NCI-H345 (cell line): ENCODE data around the gene MYO1A.

Source experiments
- DNase-seq: peaks from one replicate; lab custom pipeline; 2025; lab: John Stamatoyannopoulos, UW

The MYO1A gene

DNA sequence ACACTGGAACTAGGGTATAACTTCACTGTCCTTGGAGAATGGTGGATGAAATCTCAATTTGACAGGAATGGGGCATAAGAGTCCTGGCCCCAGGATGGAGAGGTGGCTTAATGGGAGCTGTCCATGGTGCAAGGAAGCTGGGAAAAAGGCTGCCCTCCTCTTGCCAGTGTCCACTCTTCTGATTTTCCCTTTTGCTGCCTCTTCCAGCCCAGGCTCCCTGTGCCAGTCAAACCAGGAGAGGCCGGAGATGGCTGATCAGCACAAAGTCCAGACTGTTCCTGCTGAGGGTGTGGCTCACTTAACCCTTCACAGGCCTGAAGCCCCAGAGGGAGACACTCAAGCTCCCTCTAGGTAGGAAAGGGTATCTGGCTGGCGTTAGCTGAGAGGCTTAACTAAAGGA, at the start of gene MYO1A:
Gene MYO1A, minus strand, starts transcription at position 240 of the 400 bp plus-strand sequence. CDS start 1,806 bp downstream, outside the sequence.
- no peak for DNase-seq

- DNase-seq, result no peak
Observed at GRCh38 chr12:57099047-57099714, 49.3 kb upstream of the MYO1A start.

DNA sequence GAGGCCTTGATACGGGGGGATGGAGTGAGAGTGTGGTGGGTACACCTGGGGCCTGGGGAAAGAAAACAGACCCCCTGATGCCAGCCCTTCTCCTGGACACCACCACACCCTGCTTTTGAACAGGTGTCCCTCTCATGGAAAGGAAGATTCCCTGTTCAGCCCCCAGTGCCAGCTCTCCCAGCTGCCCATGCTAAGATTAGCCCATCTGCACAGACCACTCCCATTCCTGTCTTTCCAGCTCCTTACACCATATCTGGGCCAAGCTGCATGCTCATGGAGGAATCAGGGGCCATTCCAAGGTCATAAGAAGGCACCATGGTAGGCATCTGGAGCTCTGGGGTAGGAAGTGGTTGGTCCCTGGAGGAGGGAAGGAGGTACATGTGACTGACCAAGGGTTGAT, 48.6 kb upstream of the MYO1A start:
- no peak for DNase-seq

GRCh38 chr12:57097554-57097835, 47.6 kb upstream of the MYO1A start:
- DNase-seq, result no peak

DNA sequence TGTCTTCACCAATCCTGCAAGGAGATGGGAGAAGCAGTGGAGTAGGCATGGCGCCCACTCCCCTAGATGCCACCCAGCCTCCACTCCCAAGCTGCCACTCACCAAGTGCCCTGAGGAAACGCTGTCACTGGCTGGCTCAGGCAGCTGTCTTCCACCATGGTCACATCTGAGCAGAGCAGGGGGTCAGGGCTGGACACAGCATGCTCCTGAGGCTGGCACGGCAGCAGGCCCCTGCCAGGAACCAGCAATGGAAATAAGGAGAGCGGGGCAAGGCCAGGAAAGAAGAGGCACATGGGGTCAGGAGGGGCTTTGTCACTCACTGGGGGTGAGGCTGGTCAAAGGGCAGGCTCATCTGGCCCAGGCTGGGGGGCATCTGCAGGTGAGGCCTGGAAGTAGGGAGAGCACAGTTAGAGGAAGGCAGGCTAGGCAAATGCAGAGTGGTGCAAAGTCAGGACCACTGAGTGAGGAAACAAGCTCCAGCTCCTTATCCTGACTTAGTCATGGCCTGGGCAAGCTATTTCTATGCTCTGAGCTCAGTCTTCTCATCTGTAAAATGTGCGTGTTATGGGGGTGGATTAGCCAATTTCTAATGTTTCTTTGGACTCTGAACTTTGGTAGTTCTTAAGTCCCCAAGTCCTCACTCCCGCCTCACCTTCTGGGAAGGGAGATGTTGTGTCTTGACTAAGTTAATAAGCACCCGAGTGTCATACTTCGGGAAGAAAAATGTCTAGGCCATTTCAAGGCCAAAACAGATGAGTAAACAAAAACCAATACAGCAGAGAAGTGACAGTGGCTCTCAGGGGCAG, 47.0 kb upstream of the MYO1A start:
- DNase-seq, result no peak

GRCh38 chr12:57096099-57096572, 46.2 kb upstream of the MYO1A start:
- DNase-seq, result peak; percentile 36

- no peak for DNase-seq
Observed at GRCh38 chr12:57095440-57095839, 45.5 kb upstream of the MYO1A start.

DNA sequence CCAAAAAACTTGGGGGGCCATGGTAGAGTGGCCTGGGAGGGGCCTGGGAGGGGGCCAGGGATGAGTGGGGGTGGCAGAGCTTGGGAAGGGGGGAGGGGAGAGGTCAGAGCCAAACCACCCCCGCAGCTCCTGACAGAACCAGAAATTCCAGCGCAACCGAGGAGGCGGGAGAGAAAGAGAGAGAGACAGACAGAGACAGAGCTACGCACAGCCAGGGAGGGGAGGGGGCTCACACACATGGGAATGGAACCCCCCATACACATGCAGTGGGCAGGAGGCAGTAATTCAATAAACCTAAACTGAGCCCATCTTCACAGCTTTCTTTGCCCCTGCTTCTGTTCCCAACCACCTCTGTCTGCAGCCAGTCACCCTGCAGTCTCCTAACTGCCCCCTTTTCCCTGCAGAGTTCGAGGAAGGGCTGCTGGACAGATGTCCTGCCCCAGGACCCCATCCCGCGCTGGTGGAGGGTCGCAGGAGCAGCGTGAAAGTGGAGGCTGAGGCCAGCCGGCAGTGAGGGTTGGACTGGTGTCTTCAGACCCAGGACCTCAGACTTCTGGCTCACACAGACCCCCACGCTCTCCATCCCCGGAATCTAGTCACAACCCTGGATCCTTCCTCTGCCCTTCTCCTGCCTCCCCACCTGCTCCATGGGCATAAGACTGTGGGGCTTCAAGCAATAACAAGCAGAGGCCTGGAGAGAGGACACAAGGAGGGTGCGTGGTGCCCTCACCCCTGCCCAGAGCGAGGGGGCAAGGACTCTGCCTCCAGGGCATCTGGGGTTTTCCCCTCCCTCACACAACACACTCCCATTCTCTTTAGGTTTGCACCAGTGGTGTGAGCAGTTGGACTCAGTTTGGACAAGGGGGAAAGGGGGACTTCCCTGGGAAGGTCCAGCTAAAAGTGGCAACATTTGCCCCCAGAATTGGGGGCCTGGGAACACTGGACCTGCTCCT, 44.6 kb upstream of the MYO1A start:
- no peak for DNase-seq

DNA sequence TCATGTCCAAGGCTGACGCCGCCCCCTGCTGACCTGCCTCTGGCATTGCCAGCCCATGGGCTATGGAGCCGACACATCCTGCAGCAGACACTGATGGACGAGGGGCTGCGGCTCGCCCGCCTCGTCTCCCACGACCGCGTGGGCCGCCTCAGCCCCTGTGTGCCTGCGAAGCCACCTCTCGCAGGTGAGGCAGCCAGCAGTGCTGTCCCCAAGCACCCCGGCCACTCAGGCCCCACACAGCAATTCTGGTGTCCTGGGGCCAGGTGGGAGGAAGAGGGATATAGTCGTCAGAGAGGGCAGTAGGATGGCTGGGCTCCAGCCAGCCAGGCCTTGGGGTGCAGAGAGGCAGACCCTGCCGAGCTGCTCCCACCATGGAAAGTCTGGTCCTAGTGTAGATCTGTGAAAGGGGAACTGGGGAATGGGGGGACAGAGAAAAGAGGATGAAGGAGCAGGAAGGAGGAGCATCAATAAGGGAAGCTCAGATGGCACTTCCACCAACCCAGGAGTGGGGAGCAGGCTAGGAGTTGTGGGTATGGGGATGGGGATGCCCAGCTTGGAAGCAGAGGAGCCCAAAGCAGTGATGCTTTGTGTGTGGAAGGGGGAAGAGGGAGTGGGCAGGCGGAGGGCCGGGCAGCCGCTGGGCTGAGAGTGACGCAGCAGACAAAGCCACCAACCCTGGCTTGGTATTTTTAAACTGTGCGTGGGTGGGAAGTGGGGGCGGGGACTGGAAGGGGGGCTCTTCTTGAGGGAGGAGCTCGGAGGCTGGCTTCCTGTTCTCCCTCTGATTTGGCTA, 43.7 kb upstream of the MYO1A start:
- DNase-seq, result no peak

DNA sequence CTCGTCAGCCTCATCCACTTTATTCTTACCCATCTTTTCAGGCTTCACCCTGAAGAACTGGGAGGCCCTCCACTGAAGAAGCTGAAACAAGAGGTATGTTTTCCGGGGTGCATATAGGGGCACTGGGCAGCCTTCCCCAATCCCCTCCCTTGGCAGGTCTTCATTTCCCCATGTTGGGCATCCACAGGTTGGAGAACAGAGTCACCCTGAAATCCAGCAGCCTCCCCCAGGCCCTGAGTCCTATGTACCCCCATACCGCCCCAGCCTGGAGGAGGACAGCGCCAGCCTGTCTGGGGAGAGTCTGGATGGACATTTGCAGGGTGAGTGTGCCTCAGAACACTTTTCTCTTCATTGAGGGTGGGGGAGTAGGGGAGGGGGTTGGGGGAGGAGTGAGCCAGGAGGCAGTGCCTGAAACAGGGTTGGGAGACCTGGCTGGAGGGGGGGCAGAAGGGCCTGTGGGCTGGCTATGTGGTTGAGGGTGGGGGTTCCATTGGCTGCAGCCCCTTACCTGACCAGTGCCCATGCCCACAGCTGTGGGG, 43.0 kb upstream of the MYO1A start:
- no peak for DNase-seq

GRCh38 chr12:57092529-57092862, 42.6 kb upstream of the MYO1A start:
- DNase-seq, result no peak

DNA sequence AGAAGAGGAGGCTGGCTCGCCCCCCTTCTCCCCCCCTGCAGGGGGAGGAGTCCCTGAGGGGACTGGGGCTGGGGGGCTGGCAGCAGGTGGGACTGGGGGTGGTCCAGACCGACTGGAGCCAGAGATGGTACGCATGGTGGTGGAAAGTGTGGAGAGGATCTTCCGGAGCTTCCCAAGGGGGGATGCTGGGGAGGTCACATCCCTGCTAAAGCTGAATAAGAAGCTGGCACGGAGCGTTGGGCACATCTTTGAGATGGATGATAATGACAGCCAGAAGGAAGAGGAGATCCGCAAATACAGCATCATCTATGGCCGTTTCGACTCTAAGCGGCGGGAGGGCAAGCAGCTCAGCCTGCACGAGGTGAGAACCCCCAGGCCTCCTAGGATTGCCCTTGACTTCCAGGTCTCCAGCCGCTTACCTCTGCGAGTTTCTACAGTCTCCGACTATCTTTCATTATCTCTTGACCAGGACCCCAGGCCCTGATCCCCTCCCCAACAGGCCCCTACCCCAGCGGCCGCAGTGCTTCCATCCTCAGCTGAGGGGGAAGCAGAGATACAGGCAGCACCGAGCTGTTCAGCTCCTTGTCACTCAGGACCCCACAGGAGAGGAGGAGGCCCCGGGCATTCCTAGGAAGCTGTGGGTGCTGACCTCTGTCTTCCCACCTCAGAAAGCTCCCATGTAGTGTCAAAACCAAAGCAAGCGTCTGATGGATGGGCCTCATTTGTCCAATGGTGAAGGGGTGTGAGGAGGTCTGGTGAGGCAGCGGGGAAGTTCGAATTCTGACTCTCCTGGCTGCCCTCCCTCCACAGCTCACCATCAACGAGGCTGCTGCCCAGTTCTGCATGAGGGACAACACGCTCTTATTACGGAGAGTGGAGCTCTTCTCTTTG, 42.0 kb upstream of the MYO1A start:
- DNase-seq, result no peak

DNA sequence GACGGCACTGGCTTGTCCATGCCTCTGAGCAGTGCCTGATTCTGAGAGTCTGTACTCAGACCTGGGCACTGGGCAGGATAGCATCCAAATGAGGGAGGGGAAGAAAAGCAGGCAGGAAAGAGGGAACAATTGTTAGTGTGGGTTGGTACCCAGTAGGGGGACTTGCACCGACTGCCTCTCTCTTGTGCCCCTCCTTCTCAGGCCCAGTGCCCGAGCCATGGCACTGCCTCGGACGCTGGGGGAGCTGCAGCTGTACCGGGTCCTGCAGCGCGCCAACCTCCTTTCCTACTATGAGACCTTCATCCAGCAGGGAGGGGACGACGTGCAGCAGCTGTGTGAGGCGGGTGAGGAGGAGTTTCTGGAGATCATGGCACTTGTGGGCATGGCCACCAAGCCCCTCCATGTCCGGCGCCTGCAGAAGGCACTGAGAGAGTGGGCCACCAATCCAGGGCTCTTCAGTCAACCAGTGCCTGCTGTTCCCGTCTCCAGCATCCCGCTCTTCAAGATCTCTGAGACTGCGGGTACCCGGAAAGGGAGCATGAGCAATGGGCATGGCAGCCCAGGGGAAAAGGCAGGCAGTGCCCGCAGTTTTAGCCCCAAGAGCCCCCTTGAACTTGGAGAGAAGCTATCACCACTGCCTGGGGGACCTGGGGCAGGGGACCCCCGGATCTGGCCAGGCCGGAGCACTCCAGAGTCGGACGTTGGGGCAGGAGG, 41.2 kb upstream of the MYO1A start:
- DNase-seq, result no peak

DNA sequence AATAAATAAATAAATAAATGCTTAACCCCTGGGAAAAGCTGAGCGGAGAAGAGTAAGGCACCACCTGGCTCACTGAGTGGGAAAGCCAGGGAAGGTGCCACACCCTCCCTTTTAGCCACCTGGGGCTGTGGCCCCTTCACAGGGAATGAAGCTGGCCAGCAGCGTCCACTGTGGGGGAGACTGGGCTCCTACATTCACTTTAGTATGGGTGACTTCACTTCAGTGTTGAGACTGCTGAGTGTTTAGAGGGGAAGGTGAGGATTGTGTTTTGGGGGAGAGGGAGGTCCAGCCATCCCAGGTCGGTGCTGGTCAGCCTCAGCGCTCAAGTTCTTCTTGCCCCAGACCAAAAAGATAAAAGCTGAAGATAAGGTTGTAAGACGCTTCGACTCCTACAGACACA, 40.6 kb upstream of the MYO1A start:
- no peak for DNase-seq

DNA sequence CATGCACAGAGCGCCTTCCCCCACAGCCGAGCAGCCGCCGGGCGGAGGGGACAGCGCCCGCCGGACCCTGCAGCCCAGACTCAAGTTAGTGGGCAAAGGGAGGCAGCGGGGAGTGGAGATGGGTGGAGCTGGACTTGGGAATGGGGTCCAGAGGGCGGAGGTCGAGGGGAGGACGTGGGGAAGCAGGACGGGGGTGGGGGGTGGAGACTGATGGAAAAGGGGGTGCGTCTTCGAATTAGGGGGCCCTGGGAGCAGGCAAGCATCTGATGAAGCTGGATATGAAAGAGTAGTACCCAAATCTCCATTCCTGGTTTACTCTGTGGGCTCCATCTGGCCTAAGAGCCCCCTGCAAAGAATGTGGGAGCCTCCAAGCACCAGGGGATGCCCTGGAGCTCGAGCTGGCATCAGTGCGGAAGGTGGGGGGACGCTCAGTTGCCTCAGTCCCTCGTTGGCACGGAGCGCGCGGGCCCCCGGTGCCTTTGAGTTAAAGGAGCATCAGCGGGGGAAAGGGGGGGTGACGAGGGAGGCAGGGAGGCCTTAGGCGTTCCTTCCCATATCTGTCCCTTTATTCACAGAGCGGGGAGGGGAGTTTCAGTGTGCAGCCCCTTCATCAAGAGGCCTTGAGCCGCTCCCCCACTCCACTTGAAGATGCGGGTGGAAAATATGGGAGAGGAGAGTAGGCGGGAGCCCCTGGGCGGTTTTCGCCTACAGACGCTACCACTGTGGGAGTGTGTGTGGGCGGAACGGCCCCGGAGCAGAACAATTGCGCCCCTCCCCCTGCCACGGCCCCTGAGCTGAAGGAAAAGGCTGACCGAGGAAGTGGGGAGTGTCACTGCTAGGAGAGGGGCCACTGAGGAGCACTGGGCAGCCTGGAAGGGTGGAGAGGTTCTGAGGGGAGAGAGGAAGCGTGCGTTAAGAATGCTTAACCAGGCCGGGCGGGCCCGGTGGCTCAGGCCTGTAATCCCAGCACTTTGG, 39.6 kb upstream of the MYO1A start:
- DNase-seq, result peak; percentile 6

- DNase-seq, result peak; percentile 92
Observed at GRCh38 chr12:57088354-57089270, 38.7 kb upstream of the MYO1A start, which contains the start of gene NAB2. TSS of gene NAB2 (plus strand) at chr12:57089114. CDS start at chr12:57089272, 158 bp downstream.

GRCh38 chr12:57087691-57088353, 37.9 kb upstream of the MYO1A start:
- DNase-seq, result peak; percentile 32
